Measurements from ENCODE around the gene SNAPC2.
"Not testable (repeated sequence)": the region's sequence is repeated elsewhere in the genome, so short reads cannot be mapped to it uniquely, and the experiment has no call there.

Gene SNAPC2

DNA sequence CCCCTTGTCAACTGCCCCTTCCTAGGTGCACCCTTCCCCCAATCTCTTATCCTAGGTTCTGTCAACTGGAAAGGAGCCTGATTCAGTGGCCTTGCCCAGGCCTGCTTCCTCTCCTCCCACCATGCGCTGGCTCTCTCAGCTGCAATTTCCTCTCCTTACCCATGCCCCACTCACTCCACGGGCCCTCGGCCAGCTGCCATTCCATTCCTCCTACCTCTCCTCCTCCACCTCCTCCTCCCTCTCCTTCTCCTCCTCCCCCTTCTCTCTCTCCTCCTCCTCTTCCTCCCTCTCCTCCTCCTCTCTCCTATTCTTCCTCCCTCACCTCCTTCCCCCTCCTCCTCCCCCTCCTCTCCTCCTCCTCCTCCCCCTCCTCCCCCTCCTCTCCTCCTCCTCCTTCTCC, 32.9 kb downstream of the SNAPC2 start:
- DNase-seq (ENCODE audit: extremely low read depth, low read depth), result no peak
- TF ChIP-seq, protein P1, sequence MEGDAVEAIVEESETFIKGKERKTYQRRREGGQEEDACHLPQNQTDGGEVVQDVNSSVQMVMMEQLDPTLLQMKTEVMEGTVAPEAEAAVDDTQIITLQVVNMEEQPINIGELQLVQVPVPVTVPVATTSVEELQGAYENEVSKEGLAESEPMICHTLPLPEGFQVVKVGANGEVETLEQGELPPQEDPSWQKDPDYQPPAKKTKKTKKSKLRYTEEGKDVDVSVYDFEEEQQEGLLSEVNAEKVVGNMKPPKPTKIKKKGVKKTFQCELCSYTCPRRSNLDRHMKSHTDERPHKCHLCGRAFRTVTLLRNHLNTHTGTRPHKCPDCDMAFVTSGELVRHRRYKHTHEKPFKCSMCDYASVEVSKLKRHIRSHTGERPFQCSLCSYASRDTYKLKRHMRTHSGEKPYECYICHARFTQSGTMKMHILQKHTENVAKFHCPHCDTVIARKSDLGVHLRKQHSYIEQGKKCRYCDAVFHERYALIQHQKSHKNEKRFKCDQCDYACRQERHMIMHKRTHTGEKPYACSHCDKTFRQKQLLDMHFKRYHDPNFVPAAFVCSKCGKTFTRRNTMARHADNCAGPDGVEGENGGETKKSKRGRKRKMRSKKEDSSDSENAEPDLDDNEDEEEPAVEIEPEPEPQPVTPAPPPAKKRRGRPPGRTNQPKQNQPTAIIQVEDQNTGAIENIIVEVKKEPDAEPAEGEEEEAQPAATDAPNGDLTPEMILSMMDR (IDR thresholded peaks at IDR 0.05; ENCODE audit: low read depth, low read length, missing control alignments), result no peak
- no peak overlapping the region for H3K4me3 ChIP-seq (replicated peaks; ENCODE audit: low read depth, low read length)

DNA sequence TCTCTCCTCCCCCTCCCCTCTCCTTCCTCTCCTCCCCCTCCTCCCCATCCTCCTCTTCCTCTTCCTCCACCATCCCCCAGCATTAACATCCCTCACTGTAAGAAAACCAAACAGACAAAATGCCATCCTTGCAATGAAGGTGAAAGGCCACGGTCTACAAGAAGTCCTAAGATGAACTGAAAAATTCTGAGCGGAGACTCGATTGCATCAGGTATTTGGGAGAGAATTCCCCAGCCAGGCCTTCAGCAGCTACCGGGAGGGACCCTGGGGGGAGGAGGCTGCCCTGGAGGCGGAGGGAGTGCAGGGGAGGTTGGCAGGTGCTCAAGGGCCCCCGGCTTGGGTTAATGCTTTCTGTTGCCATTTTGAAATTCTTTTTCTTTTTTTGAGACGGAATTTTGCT, 33.4 kb downstream of the SNAPC2 start:
- TF ChIP-seq, protein P1 (IDR thresholded peaks at IDR 0.05; ENCODE audit: low read depth, low read length, missing control alignments), result no peak
- no peak for DNase-seq (ENCODE audit: extremely low read depth, low read depth)
- no peak overlapping the region for H3K4me3 ChIP-seq (replicated peaks; ENCODE audit: low read depth, low read length)

DNA sequence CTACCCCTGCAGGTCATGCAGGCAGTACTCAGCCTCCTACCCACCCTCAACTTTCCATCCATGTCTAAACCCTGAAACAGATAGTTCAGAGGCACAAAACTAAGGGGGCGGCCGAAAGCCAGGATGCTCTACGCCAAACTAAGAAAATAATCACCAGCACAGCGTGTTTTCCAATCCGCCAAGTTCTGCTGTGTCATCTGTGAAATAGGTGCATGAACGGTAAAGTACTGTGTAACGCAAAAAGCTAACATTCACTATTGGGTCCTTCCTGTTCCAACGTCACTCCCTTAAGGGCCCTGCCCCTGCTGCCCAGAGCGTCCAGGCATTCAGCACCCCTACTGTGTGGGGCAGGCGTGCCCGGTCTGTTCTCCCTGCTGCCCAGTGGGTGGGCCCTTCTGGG, 35.6 kb downstream of the SNAPC2 start:
- H3K4me3 ChIP-seq (replicated peaks; ENCODE audit: low read depth, low read length), result no peak overlapping the region
- DNase-seq (ENCODE audit: extremely low read depth, low read depth), result no peak
- TF ChIP-seq, protein P1 (IDR thresholded peaks at IDR 0.05; ENCODE audit: low read depth, low read length, missing control alignments), result no peak

DNA sequence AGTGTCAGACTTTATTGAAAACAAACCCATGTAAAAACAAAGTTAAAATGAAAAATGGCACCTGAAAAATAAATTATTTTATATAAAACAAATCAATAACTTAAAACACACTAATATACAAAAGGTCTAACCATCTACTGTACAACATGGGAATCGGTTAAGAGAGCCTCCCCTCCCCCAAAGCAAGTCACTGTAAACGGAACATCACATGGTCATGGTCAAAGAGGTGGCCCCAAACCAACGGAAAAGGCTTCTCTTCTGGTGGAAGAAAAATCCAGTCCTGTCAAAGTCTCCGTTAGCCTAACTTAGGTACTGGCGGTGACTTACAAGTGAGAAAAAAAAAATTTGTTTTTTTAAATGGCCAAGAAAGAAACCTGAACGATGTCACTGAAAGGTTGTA, 39.1 kb downstream of the SNAPC2 start:
- TF ChIP-seq, protein P1 (IDR thresholded peaks at IDR 0.05; ENCODE audit: low read depth, low read length, missing control alignments), result no peak
- no peak for DNase-seq (ENCODE audit: extremely low read depth, low read depth)
- H3K4me3 ChIP-seq (replicated peaks; ENCODE audit: low read depth, low read length), result no peak overlapping the region

DNA sequence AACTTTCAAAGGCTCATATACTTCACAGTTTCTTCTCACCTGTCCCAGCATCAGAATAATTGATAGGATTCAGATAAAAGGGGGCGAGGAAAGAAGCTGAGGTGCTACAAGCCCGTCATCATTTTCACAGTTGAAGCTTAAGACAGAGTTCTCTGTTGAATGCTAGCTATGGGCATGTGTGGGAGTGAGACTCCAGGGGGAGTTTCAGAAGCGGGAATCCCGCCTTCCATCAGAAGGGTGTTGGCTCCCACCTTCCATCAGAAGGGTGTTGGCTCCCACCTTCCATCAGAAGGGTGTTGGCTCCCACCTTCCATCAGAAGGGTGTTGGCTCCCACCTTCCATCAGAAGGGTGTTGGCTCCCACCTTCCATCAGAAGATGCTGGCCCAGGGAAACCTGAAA, 40.9 kb downstream of the SNAPC2 start:
- not testable (repeated sequence) for DNase-seq (ENCODE audit: extremely low read depth, low read depth); H3K4me3 ChIP-seq (replicated peaks; ENCODE audit: low read depth, low read length)

DNA sequence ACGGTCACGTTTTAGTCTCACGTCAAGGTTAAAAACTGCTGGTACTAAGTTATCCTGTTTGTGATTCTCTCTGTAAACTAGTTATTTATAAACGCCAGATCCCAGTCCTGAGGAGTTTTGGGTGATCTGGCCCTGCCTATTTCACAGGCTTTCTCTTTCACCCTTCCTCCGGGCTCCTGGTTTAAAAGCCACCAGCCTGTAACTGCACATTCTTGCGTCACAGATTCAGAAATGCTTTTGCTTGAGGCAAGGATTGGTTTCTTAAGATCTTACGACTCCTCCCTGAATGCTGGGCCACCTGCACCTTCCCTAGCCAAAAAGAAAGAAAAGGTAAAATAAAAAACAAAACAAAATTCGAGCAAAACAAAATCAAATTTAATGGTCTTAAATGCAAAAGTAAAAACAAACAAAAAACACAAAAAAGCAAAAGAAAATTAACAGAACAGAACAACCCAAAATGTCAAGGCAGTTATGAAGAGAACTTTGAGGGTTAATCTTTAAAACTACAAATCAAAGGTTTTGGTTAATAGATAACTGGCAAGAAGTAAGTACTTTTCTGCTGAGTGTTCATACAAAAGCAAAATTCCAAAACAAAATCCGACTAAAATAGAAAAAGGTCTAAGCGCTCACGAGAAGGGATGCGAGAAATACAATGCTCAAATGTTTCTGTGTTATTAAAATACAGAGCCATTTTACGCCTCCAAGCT, 41.9 kb downstream of the SNAPC2 start:
- no peak for DNase-seq (ENCODE audit: extremely low read depth, low read depth)
- TF ChIP-seq, protein P1 (IDR thresholded peaks at IDR 0.05; ENCODE audit: low read depth, low read length, missing control alignments), result no peak
- no peak overlapping the region for H3K4me3 ChIP-seq (replicated peaks; ENCODE audit: low read depth, low read length)

DNA sequence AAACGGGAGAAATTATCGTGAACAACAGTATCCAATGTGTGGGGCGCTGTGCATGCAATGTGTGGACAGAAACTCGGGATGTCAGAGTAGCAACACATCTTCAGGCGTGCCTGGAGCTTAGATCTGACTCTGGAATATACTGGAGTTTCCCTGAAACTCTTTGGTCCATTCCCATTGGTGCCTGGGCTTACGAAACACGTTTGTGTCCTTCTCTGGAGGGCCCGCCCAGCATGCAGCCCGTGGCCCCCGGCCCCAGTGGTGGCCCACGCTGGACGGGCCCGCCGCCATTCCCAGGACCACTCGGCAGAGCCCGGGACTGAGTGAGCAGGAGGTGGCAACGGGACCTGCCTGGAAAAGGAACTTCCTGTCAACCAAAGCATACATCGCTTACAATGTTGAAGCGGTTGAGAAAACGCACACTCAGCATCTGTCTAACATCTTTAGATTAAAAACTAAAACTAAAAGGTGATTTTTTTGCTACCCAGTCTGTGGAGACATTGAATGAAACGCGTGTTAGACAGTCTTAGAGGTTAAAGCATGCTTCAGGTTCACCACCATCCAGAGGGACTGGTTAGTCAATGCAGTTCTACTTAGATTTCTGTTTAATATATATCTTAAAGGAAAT, 42.6 kb downstream of the SNAPC2 start:
- TF ChIP-seq, protein P1 (IDR thresholded peaks at IDR 0.05; ENCODE audit: low read depth, low read length, missing control alignments), result no peak
- DNase-seq (ENCODE audit: extremely low read depth, low read depth), result no peak
- no peak overlapping the region for H3K4me3 ChIP-seq (replicated peaks; ENCODE audit: low read depth, low read length)

Measured in HFF-Myc (cell line).